Stimulated activated CD4-positive, alpha-beta T cell treated with anti-CD3 and anti-CD28 coated beads, Interleukin-15, amount 100 ng/mL, for 48 hours (primary cell): ENCODE measurements around the gene FAF2.
"Not testable (repeated sequence)": the region's sequence is repeated elsewhere in the genome, so short reads cannot be mapped to it uniquely, and the experiment has no call there.

Source experiments
- DNase-seq, 2 donors: peaks; one replicate each; pipeline ENCODE4 v3.0.0-alpha.2; 2020; ENCODE audit warnings: low read depth in 2 of 2

FAF2 gene, protein sequence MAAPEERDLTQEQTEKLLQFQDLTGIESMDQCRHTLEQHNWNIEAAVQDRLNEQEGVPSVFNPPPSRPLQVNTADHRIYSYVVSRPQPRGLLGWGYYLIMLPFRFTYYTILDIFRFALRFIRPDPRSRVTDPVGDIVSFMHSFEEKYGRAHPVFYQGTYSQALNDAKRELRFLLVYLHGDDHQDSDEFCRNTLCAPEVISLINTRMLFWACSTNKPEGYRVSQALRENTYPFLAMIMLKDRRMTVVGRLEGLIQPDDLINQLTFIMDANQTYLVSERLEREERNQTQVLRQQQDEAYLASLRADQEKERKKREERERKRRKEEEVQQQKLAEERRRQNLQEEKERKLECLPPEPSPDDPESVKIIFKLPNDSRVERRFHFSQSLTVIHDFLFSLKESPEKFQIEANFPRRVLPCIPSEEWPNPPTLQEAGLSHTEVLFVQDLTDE

GRCh38 chr5:176447978-176448608 lies at the start of gene FAF2:
Gene FAF2, plus strand, starts transcription at chr5:176448385. Its CDS starts 23 bp downstream, at chr5:176448408.
- peak; percentile 95 to 97 for DNase-seq

DNA sequence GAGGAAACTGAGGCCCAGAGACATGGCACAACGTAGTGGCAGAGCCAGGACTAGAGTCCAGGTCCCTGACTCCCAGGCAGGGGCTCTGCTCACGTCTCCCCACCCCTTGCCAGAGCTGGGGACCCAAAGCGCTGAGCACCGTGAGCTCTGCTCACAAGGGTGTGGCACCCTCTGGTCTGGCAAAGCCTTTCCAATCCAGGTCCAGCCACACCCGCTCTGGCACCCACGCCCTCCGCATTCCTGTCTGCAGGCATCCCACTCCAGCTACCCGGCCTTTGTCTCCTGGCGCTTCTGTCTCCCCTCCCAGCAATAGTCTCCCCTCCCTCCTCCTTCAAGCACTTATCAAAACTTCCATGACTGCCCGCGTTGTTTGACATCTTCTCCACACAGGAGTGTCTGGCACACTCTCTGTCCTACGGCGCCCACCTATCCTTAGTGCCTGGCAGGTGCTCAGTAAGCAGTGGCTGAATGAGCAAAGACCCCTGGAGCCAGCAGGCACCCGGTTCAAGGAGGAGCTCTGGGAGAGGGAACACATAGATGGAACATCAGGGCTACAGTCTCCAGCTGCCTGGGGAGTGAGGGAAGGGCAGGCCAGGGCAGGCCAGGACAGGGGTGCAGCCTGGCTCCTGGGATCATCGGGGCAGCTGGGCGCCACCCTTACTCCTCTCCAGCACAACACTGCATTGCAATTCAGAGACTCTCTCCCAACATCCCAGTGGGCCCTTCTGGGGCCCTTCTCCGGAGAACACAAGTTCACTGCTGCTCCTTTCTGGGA lies 47.6 kb upstream of the FAF2 start:
- DNase-seq = no peak

- no peak for DNase-seq
These were observed 46.6 kb upstream of the FAF2 start for GRCh38 chr5:176401281-176402205.

DNA sequence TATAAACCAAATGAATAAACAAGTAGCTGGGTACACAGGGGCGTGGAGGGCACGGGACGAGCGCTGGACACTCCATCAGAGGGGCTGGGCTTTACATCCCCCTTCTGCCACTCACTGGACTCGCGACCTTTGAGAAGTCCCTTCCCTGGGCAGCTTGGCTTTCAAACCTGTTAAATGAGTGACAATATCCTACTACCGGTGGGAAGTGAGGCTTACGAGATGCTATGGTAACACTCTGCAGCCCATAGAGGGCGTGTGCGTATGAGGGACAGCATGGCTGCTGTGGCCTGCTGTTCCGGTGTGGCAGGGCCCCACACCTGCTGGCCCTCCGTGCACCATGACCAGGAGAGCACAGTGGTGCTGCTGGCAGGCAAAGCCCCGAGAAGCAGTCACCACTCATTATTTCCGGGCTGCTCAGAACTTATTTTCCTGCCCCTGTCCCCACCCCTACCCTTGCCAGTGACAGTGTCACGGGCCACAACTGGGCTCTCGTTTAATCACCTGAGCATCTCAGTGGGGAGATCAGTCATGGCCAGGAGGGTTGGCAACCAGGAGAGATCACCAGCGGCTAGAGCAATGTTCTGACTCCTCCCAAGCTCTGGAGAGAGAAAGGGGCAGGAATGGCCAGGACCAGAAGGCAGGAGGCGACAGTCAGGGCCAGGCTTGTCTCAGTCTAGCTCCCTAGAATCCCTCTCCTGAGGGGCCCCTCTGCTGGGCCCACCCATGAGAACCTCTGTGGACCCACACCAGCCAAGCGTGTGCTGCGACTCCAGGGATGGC lies 42.3 kb upstream of the FAF2 start:
- DNase-seq = no peak

- DNase-seq = no peak
These were observed 41.6 kb upstream of the FAF2 start for GRCh38 chr5:176406436-176407052.

DNA sequence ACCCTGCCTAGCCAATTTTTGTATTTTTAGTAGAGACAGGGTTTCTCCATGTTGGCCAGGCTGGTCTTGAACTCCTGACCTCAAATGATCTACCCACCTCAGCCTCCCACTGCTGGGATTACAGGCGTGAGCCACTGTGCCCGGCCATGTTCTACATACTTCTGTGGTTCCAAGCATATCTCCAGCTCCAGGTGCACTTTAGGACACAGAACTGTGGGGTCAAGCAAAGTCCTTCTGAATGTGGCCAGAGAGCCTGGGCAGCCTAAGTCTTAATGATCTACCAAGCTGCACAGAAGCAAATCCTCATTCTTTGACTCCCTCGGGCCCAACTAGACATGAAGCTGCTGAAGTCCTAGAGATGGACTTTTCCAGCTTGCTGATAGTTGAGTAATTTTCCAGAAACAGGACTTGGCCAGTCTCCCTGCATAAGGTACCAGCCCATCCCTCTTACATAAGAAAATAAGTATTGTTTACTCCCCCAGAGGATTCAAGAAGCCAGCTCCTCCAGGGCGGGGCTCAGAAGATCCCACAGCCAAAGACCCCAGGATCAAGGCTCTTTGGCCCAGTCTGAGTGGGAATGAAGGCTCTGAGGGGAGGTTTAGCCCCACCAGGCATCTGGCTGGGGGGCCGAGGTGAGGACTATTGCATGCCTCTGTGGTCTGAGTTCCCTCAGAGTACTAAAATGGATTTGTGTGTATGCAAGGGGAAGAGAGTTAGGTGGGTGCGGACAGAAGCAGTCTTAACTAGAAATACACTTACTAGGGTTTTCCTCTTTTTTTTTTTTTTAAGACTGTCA lies 40.5 kb upstream of the FAF2 start:
- no peak for DNase-seq

GRCh38 chr5:176408252-176408573 lies 40.0 kb upstream of the FAF2 start:
- not testable (repeated sequence) for DNase-seq

GRCh38 chr5:176408590-176408989 lies 39.6 kb upstream of the FAF2 start:
- no peak for DNase-seq

DNA sequence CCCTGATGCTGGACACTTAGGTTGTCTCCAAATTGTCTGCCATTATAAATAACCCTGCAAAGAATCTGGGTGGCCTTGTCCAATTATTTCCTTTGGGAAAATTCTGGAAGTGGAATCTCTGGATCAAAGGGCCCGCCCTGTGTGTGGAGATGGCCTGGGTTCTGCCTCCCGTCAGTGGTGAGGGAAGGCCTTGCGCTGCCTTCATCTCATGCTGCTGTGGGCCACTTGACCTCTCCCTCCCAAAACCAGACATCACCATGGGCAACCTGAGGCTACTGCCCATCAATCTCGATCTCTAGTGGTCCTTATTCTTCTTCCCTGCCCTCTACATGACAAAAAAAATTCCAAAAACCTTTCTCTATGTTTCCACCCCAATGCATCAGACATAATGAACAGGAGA lies 38.4 kb upstream of the FAF2 start:
- DNase-seq = no peak

DNA sequence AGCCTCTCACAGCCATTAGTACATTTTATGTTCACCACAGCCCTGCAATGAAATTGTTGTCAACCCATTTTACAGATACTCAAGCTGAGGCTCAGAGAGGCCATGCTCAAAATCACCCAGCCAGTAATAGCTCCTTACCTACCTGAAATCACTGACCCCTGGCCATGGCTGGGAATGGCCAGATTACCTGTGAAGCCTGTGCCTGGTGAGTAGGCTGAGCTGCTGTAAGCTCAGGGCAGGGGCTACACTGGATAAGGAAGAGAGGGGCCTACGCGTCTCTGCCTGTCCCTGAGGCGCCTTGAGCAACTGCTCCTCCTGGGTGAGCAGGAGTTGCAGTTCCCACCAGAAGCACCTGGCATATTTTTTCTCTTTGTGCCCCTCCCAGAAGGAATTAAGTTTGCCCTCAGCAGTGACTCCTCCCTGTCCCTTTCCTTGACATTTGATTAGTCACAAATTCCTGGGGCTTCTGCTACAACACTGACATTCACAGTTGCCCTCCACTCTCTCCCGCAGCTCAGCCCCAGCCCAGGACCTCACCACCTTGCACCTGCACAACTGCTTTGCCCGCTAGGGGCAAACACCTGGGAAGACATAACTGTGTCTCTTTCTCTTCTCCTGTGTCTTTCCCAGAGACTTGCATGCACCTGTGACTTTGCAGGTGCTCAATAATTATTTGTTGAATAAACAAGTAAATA lies 37.6 kb upstream of the FAF2 start:
- no peak for DNase-seq

DNA sequence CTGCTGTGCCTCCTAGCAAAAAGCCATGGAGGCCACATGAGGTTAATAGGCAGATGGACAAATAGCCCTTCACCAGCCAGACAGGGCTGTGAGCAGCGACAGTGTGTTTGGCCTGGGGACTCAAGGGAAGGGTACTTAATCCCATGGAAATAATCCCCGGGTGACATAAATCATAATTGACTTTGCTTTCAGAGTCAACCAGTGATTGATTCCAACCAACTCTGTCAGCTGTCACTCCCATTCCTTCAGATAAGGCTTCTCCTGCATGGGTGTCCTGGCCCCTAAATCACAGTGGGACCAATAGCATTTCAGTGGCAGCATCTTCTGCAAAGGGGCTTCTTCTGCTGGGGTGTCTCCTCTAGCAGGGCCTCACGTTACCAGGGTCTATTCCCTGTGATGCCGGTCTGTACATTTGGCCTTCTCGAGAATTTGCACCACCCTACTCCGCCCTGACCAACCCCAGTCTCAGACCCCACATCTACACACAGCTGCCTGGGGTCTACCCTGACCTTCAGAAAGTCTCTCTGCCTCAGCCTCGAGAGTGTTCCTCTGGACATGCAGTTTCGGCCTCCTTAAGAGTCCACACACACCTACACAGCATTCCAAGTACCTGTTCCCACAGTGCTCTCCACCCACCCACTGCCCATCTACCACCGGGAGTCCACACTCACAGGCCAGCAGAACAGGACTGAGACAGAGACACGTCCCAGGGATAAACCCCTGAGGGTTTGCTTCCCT lies 35.5 kb upstream of the FAF2 start:
- DNase-seq = no peak

DNA sequence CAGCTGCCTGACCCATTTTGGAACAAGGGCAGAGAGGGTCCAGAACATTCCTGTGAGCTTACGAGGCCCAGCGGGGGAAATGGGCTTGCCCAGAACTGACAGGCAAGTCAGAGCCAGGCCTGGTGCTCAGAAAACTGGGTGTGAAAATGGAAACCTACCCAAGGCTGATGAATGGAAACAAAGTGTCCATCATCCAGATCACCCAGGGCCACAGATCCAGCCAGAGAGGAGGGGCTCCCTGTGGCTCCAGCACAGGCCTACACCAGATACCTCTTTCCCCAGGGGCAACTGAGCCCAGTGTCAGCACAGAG lies 35.0 kb upstream of the FAF2 start:
- DNase-seq = no peak

DNA sequence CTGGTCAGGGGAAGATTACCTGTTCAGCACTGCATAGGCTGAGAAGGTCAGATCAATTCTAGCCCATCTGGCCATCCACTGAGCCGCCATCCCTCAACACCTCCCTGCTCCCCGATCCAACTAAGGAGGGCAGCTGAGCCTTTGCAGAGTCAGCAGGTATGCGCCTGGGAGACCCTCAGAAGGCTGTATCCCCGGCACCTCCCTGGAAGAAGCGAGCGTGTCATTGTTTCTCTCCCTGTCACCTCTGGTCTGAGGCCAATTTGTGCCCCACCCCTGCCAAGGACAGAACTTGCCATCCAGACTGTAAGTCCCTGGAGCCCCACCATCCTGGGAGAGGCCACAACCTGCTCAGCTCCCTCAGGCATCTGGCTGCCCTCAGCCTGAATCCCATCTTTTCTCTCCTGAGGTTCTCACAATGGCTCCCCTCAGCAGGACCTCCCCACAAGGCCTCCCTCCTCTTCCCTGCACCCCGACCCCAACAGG lies 34.4 kb upstream of the FAF2 start:
- no peak for DNase-seq

- DNase-seq = no peak
These were observed 33.5 kb upstream of the FAF2 start for GRCh38 chr5:176414704-176415103.

GRCh38 chr5:176415240-176415951 lies 32.8 kb upstream of the FAF2 start:
- DNase-seq = no peak

DNA sequence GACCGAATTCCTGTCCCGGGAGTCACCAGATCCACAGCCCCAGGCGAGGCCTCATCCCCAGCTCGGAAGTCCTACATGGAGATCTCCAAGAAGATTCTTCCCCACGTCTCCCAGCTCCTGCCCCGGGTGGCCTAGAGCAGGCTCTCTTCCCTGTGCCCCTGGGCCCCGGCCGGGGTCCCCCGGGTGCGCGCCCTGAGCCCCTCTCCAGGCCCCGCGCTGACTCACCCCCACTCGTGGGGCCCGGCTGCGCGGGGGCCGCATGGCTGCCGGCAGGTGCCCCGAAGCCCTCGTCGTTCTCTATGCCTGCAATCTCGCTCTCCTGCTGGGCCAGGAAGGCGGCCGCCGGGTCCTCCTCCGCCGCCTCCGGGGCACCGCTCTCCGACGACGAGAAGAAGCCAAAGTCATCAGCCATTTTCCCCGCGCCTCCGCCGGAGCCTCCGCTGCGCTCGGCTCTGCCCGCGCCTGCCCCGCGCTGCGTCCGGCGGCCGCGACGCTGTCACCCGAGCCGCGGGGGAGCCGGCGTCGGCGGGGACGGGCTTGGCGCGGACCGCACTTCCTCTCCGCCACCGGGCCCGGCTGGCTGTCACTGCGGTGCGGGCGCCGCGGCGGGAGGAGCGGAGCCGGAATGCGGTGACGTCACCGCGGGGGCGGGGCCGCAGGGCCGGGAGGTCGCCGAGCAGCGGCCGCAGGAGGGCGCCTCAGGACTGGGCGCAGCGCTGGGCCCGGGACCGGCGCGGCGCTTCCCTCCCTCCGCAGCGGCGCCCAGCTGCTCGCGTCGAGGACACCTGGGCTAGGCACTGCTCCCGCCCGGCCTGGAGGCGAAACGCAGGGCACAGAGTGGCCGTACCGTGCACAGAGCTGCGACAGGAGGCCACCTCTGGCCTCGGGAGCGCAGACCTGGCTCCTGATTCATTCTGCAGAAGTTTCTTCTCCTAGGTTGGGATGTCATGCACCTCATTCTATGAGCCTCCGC lies 31.9 kb upstream of the FAF2 start, which contains the start of gene CLTB:
TSS of gene CLTB (minus strand) at position 588 of the 973 bp plus-strand sequence. CDS start at position 412, 176 bp downstream.
- DNase-seq = peak; percentile 72 to 88
